Right hindlimb (tissue), 1 donor: ENCODE data around the gene RIPK1.

Experiments
- DNase-seq: peaks from one replicate; pipeline ENCODE4 v3.0.0-alpha.2; 2018

RIPK1 gene

DNA sequence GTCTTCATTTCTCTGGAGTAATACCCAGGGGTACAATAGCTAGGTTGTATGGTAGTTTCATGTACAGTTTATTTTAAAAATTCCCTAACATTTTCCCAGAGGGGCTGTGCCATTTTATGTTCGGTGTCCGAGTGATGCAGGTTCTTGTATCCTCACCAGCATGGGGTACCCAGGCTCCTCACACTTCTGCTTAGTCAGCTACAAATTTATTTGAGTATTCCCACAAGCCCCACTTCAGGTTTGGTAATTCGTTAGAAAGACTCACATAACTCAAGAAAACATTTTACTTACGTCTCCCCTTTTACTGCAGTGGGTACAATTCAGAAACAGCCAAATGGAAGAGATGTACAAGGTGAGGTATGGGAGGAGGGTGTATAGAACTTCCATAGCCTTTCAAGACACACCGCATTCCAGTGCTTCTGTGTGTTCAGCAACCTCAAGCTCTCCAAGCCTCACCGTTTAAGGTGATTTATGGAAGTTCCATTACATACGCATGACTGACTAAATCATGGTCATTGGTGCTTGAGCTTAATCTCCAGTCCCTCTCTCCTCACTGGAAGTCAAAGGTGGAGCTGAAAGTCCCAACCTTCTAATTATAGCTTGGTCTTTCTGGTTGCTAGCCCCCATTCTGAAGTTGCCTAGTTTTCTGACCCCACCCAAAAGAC is 18.1 kb downstream of the RIPK1 start:
- no peak for DNase-seq

DNA sequence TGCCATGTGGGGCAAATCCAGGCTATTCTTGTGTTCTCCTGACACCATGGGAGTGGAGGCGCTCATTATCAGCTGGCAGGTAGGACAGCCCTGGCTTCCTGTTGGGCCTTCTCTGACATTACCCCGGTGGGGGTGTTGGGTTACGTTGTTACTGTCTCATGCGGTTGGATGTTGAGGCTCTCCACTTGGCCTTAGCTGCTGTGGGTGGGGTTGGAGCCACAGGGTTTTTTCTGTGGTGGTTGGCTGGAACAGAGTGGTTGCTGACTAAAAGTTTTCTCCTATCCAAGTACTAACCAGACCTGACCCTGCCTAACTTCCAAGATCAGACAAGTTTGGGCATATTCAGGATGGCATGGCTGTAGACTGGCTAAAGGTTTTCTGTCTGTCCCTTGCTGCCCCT is 20.2 kb downstream of the RIPK1 start:
- peak; percentile 63 for DNase-seq

DNA sequence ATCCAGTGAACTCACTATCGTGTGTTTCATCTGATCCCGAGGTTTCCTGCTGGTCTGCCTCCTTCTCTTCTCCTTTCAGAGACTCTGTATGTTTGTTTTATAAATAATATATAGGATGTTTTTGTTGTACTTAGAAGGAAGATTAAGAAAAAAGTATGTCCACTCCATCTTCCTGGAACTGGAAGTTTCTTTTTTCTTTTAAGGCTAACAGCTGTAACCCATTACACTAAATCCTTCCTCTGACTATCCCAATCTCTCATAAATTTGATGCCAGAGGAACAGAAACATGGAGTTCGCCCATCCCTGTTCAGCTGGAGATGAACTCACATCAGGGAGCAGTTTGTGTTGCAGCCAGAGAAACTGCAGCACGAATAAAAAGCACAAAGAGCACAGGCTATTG is 20.7 kb downstream of the RIPK1 start:
- peak; percentile 73 for DNase-seq

DNA sequence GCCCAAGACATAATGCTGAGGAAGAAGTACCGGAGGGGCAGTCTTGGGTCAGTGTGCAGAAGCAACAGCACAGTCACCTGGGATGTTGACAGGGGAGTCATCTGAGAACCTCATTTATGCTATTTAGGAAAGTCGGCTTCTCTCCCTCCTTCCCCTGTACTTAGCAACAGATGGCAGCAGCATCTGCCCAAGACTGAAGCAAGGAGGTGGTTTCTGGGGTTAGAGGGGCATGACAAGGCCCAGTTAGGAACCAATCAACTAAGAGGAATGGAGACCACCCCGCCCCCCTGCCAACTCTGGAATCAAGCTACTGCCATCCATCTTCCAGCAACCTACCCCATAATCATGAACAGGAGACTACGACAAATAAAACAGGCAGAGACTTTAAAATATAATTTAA is 21.7 kb downstream of the RIPK1 start:
- no peak for DNase-seq

DNA sequence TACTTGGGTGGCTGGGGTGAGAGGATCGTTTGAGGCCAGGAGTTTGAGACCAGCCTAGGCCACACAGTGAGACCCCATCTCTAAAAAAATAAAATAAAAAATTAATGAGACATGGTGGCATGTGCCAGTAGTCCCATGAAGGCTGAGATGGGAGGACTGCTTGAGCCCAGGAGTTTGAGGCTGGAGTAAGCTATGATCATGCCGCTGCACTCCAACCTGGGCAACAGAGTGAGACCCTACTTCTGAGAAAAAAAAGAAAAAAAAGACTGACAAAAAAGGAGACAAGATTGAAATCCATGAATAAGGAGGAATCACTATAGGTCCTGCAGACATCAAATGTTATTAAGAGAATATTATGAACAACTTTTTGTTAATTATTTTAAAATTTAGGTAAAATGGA is 26.5 kb downstream of the RIPK1 start:
- no peak for DNase-seq

DNA sequence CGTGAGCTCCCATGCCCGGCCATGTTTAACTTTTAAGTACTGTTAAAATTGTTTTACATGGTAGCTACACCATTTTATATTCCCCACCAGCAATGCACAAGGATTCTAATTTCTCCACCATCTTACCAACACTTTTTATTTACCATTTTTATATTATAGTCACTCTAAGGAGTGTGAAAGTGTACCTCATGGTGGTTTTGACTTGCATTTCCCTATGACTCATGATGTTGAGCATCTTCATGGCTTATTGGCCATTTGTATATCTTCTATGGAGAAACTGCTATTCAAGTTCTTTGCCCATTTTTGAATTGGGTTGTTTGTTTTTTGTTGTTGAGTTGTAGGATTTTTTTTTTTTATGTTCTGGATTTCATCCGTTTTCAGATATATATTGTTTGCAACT is 34.6 kb downstream of the RIPK1 start:
- DNase-seq = no peak

DNA sequence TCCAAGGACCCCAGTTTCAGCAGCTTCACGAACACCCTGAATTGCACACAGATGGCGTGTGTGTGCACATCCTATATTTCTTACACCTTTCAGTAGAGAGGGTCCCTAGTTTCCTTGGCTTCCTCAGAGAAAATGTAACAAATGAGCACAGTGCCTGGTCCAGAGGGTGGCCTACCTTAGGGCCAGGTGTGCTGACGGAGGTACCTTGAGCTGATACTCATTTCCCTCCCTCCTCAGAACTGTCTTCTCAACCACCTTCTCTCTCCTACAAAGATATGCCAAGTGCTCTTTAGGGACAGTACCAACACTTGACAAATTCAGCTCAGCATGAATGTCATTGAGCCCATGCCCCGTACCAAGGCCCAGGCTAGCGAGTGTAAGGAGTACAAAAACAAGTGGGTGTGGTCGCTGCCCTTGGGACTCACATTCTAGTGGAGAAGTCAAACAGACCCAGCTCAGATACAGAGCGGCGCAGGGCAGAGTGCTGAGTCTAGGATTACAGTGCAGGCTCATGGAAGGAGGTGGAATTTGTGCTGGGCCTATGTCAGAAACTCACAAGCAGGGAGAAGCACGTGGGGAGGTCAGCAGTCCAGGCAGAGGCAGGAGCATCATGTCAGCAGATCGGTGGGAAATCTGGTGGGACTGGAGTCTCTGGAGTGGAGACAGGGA is 40.6 kb downstream of the RIPK1 start:
- no peak for DNase-seq

DNA sequence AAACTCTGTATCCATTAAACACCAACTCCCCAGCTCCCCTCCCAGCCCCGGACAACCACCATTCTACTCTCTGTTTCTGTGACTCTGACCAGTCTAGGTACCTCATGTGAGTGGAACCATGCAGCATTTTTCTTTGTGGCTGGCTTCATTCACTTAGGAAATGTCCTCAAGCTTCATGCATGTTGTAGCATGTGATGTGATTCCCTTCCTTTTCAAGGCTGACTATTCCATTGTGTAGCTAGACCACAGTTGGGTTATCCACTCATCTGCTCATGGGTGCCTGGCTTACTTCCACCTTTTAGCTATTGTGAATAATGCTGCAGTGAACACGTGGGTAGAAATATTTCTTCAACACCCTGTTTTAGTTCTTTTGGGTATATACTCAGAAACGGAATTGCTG is 41.5 kb downstream of the RIPK1 start:
- no peak for DNase-seq

DNA sequence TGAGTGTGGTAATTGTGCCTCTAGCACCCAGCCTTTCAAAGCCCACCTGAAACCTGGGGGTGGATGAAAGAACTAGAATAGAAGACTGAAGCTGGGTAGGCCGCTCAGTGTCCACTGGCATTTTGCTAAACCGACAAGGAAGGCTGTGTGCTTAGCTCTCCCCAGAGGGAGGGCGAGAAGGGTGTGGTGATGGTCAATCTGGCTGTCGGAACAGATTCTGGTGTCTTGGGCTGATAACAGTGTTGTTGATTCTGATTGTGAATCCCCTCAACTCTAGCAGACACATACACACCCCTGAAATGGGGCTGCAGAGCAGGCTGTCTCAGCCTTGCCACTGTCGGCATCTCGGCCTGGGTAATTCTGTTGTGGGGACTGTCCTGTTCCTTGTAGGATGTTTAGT is 46.1 kb downstream of the RIPK1 start:
- no peak for DNase-seq

DNA sequence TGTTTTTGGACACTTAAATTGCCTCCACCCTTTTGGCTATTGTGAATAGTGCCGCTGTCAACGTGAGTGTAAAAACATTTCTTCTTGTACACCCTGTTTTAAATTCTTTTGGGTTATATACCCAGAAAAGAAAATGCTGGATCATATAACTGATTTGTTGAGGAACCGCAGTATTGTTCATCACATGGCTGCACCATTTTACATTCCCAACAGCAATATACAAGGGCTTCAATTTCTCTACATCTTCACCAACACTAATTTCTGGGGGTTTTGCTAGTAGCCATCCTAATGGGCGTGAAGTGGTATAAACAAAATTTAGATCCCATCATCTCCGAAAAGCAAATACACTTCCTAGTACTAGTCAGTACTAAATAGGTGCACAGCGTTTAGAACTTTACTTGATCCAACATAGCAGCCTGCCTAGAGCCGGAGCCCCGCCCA is 49.6 kb downstream of the RIPK1 start:
- DNase-seq = no peak

DNA sequence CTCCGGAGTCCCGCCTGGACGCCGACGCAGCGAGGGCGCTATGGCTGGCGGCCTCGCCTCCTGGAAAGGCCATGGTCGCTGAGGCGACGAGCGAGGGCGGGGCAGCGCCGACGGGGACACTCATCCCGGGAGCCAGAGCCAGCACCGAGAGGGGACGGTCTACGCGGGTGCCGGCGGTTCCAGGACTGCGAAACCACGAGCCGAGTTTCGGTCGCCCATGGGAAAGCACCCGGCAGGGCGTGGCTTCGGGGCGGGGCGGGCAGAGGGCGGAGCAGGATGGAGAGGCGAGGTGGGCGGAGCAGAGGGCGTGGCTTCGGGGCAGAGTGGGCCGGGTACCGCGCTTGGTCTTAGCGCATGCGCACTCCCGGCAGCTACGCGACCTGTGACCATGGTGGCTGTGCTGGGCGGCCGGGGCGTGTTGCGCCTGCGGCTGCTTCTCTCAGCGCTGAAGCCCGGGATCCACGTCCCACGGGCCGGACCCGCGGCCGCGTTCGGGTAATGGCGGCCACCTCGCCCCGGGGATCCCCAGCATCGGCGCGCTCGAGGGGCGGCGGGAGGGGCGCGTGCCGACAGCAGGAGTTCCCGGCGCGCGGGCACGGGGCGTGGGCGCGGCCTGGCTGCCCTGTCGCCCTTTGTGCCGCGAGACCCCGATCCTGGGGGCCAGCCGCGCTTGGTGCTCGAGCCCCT is 50.2 kb downstream of the RIPK1 start, which contains the start of gene BPHL:
BPHL (plus strand) TSS at position 359 of the 687 bp plus-strand sequence; CDS start at position 389, 30 bp downstream.
- DNase-seq = peak; percentile 98

DNA sequence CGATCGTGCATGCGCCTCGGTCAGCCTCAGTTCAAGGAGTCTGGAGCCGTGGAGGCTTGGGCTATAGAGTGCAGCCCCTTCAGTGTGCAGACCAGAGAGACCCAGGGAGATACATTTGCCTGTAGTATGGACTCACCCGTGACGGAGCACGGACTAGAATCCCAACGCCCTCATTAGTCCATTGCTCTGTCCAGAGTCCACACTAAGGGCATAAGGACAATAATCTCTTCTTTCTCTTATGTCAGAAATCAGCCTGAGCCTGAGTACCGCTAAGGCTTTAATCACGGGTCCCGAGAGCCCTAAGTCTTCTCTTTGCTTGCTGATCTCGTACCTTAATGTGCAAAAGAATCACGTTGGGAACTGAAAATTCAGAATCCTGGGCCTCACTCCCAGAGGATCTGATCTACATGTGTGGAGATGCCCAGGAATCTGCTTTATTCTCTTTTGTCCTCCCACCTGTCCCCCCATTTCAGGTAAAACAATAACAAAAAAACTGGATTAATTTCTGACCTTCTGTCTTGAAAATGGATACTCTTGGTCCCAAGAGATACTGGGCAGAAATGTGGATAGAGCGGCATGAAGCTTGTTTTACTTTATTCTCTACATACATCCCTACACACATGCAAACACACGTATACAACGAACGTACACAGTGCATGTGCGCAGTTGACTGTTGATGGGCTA is 50.9 kb downstream of the RIPK1 start:
- no peak for DNase-seq

DNA sequence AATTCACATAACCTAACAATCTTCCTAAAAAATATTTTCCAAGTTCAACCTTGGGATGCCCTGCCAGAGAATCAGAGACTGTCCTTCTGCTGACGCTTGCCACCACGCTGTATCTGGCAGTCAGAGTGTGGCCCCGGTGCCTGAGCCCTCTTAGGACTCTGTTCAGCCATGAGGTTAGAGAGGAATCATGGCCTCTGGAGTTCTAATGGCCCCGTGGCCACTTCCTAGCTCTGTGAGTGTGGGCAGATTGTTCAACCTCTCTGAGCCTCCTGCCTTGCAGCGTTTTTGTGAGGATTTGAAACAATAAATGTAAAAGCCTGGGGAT is 52.4 kb downstream of the RIPK1 start:
- DNase-seq = no peak

DNA sequence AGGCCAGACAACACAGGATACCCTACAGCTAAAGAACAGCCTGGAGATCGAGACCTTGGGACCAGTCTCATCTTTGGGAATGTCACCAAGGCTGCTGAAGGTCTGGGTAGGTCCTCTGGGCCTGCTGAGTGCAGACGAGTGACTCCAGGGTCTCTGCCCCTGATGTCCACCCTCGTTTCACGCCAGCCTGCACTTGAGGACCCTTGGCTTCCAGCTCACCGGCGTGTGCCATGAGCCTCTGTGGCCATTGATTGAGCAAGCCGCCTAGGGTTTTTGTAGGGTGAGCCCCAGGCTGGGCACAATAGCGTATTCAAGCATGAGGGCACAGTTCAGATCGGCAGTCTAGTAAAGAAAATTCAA is 54.5 kb downstream of the RIPK1 start:
- no peak for DNase-seq

DNA sequence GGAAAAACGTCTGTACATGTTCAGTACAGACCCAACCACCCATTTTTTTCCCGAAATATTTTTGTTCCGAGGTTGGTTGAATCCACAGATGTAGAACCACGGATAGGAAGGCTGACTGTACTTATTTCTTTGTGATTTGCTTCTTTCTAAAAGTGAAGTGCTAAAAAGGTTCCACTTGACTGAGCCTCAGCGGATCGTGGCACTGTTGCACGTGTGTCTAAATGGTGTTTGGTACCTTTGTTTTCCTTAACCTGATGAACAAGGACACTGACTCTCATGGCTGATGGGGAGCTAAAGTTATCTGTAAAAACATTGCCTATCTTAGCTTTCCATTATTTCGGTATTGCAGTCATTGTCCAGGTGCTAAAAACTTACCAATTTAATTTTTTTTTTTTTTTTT is 56.4 kb downstream of the RIPK1 start:
- DNase-seq = no peak

DNA sequence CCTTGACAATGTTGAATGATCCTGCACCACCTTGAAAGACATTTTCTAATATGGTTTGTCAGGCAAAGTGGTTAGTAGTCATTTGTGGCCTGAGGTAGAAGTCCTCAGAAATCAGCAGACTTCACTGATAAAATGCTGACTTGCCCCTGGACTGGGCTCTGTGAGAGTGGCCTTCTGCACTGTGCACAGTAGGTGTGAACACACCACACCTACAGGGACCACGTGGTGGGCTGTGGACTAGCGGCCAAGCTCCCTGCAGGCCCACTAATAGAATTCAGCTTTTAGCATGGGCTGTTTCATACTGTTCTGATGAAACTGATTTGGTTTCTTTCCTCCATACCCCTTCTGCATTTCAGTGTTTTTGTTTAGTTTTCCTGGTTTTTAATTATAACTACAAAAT is 57.5 kb downstream of the RIPK1 start:
- no peak for DNase-seq

DNA sequence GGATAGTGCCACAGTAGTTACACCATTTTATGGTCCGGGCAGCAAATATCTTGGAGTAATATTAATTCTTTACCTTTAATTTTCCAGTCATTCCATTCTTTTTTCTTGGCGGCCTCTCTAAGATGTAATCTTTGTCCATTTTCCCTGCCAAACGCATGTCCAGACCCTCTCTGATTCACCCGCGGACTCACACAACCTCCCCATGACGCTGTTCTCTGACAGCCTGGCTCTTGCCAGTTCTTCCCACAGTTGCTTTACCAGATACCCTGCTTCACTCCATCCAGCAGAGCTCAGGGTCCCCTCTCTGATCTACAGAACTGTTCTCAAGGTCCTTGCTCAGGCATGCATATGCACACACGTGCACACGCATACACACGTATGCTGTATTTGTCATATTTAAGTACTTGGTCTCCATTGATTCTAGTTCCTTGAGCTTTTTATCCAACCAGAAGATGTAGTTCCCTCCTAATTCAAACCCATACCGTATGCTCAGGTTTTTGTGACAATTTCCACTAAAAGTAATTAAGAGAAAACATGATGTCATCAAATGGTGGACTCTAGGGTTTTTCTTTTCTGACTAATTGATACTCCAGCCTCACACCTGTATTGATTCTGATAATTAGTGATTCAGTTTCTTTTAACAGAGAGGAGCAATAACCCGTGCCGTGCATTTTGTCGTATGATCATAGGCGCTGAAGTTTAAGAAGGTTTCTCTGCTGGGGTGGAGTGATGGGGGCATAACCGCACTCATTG is 60.2 kb downstream of the RIPK1 start:
- DNase-seq = peak; percentile 55

DNA sequence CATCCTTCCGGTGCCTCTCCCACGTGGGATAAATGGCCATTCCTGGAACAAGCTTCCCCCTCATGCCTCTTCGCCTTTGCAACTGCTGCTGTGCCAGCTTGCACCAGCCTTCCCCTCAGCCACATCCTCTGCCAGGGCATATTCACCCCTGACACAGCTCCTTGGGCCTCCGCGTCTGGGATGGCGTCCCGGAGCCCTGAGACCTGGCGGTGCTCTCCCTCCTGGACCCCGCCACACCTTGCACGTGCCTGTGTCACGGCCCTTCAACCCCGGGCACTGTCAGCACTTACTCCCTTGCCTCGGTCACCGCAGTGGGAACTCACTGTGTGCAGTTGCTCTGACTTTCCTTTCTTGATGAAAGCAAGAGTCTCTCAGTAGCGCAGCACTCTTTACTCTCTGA is 63.4 kb downstream of the RIPK1 start:
- no peak for DNase-seq

DNA sequence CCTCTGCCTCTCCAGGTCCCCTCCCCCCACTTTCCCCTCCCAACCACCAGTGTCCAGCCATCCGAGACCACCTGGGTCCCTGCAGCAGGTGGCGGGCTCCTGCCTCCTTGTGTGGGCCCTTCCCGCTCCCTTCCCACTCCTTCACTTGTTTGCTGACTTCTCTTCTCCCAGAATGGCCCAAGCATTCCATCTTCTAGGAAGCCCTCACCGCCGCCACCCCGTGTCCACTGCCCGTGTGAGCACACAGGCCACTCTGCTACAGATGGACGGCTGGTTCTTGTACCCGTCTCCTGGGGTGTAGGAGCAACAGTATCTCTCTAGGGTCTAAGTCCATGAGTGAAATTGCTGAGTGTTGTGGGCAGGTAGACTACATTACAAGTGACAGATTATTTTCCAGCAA is 65.2 kb downstream of the RIPK1 start:
- no peak for DNase-seq

DNA sequence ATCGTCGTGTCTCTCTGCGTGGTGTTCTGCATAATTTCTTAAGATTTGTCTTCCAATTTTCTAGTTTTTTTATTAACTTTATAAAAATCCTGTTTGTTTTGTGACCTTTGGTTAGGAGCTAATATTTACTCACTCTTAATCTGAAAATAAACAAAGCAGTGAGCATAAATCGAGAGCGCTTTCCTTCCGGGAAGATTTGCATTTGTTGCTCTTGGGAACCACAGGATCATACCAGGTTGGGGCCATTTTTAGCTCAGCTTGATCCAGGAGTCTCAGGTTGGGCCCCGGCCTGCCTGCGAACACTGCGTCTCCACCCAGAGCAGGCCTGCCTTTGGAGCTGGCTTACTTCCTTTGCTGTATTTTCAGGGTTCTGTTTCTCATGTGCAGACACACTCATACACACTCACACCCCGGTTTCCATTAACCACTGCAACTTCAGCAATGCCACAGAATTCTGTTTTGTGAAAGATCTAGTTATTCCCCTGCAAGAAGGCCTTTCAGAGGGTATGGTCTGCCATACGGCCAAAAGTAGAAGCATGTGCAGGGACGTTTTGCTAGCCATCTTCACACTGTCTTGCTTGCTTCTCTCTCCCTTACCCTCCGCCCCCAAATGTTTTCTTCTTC is 67.5 kb downstream of the RIPK1 start:
- DNase-seq = no peak

DNA sequence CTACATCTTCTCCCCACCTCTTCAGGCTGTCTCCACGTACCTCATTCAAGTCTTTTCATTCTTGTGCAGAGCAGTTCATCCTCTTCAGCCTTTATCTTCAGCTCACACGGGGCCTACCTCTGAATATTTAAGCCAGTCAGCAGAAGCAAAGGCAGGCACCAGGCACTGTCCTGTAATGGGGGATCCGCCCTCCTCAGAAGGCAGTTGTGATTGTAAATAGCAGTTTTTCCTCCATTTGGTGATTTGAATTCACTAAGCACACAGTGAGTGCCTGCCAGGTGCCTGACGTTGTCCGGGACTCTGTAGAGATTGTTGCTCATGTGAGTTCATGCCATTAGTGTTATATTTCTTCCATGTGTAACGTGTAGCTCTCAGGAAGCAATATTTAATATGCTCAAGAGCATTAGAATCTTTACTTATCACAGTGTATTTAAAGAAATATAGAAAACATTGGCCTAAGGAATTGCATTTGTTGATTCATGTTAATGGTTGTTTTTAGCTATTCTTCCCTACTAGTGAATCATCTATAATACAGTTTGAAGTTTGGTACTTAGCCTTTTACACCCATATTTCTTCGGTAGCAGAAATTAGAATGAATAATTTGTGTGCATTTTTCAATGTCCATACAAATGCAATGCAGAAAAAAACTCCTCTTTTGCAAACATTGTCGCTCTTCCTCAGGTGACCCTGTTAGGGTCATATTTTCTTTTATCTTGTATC is 68.2 kb downstream of the RIPK1 start:
- no peak for DNase-seq
